C4-2B (cell line): ENCODE results near the gene DNER.

Source experiments
- CTCF ChIP-seq: fragments of 450-650 bp; conservative IDR thresholded peaks from 2 replicates; pipeline ENCODE4 v1.5.1; 2017; ENCODE audit warnings: mild to moderate bottlenecking
- ZFX ChIP-seq: fragments of 450-650 bp; IDR thresholded peaks from 2 replicates; pipeline ENCODE4 v1.6.1; 2017

GRCh38 chr2:229653531-229653930 is 60.8 kb downstream of the DNER start:
- no peak for TF ChIP-seq CTCF
- TF ChIP-seq ZFX = no peak
